LHCN-M2 (cell line): Measurements from ENCODE around the gene PPM1H. TPM values are rescaled to one million over a fixed set of nuclear protein-coding genes. Genes with fewer than 3 reads are reported as not detected.
"Not testable (repeated sequence)": the region's sequence is repeated elsewhere in the genome, so short reads cannot be mapped to it uniquely, and the experiment has no call there.

Source experiments
- DNase-seq: peaks from one replicate; pipeline ENCODE4 v3.0.0-alpha.2; 2012; ENCODE audit warnings: low read depth
- total RNA-seq: library from RNA; depleted of rRNA; stranded (reverse); fragments of >200 nt; gene quantifications from 2 replicates; pipeline ENCODE4 v1.2.3, GENCODE V29; 2014

Gene PPM1H
- total RNA-seq, 1 experiment from 2014 or later, result 1.6 TPM

GRCh38 chr12:62910549-62911169 is 24.3 kb downstream of the PPM1H start:
- DNase-seq, result no peak

- DNase-seq, result no peak
These were observed 25.6 kb downstream of the PPM1H start for GRCh38 chr12:62909340-62909739.

- no peak for DNase-seq
These were observed 26.3 kb downstream of the PPM1H start for GRCh38 chr12:62908674-62909073.

- no peak for DNase-seq
These were observed 27.4 kb downstream of the PPM1H start for GRCh38 chr12:62907561-62907960.

DNA sequence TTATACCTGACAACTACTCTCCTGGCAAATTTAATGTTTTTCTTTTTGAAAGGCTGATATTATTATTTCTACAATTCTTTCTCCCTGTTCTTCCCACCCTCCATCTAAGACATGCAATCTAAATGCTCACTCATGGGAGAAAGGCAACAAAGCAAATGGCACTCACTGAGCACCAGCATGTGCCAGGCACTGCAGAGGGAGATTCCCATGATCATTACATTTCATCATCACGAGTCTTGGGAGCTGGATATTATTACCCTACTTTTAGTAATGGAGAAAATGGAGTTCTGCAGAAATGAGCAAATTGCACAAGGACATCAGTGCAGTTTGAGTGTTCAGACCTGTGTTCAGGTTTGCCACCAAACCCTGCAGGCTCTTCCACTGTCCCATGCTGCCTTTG is 27.9 kb downstream of the PPM1H start:
- no peak for DNase-seq

DNA sequence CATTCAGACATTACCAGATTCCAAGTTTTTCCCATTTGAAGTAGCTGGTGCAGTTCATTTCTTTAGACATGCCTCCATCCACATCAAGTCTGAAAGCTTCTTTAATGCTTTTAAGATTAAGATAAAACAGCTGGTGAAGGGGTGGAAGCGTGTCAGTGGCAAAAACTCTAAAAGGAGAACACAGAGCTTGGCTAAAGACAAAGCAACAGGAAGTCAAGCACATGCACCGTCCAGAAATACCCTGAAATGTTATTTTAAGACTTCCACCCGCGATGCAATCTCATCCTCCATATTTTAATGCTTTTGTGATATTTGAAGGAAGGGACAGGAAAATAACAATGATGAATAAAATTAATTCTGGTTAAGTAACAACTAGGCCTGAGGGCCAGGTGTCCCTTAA is 31.8 kb downstream of the PPM1H start:
- DNase-seq, result peak; percentile 24

GRCh38 chr12:62900686-62901272 is 34.2 kb downstream of the PPM1H start:
- peak; percentile 63 for DNase-seq

- DNase-seq, result no peak
These were observed 35.2 kb downstream of the PPM1H start for GRCh38 chr12:62899568-62900390.

GRCh38 chr12:62898526-62898925 is 36.4 kb downstream of the PPM1H start:
- no peak for DNase-seq

DNA sequence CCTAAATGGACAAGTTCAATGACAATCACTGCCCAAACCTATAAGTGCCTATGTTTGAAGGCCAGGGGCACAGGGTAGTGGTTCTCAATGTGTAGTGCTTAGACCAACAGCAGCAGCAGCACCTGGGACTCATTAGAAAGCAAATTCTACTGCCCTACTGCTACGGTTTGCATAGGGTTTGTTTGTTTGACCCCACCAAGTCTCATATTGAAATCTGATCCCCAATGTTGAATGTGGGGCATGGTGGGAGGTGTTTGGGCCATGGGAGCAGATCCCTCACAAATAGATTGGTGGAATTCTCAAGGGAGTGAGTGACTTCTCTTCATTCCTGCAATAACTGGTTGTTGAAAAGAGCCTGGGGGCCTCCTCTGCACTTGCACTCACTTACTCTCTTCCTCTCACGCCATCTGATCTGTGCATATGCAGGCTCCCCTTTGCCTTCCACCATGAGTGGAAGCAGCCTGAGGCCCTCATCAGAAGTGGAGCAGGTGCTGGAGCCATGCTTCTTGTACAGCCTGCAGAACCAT is 39.5 kb downstream of the PPM1H start:
- DNase-seq, result no peak

DNA sequence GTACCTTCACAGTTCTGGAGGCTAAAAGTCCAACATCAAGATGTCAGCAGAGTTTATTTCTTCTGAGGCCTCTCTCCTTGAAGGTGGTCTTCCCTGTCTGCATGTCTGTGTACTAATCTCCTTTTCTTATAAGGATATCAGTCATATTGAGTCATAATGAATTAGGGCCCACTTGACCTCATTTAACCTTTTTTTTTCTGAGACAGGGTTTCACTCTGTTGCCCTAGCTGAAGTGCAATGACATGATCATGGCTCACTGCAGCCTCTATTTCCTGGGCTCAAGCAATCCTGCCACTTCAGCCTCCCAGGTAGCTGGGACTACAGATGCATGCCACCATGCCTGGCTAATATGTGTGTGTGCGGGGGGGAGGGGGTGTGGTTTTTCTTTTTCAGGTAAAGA is 41.7 kb downstream of the PPM1H start:
- no peak for DNase-seq

DNA sequence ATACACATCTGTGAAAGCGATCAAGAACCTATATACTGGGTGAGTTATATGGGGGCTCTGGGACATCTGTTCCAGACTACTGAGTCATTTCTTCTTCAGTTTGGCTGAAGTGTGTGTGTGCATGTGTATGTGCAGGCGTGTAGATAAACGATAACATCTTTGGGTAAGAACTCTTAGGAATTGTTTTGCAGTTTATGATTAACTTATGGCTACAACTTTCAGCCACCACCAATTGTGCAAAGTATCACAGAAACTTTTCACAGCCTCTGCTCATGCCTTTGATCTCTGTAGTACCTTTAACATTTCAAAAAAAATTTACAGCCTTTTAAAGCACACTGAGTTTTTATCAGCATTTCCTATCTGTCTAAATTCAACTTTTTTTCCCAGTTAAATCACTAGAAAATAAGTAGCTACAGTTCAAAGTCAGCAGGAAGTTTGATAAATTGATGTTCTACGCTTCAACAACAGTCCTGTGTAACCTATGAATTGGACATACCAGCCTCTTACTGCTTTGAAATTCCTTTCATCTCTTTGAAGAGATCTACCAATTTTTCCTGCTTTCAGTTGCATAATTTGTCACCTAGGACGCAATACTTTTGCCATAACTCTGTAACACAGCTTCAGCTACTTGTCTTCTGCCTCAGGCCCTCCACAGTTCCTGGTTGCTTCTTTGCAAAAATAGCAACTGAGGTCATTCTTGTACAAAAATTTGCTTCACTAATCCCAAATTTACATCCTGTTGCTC is 43.0 kb downstream of the PPM1H start:
- DNase-seq, result no peak

GRCh38 chr12:62888454-62889110 is 46.4 kb downstream of the PPM1H start:
- DNase-seq, result no peak

DNA sequence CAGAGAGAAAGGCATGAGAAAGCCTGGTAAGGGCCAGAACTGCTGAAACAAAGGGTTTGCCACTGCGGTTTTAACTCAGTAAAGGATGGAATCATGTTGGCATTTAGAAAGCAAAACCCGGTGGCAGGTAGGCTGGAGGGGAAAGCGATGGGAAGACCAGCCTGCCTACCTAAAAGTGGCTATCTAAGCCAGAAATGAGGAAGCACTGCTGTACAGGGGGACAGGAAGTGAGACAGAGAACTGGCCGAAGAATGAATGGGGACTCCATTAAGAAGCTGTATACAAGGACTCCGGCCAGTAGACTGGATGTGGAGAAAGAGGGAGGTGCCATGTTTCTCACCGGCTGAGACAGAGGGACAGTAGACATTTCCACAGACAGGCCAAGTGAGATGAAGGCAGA is 48.2 kb downstream of the PPM1H start:
- no peak for DNase-seq

DNA sequence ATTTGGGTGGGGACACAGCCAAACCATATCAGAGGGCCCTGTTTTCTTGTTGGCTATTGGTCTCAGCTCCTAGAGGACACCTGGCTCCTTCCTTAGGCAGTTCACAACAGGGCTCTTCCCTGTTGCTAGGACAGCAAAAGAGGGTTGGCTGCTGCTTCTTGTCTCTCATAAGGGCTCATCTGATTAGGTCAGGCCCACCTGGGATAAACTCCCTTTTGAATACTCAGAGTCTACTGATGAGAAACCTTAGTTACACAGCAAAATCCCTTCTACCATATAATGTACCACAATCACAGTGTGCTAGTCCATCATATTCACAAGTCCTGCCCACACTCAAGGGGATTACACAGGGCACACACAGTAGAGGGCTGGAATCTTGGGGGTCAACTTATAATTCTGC is 49.7 kb downstream of the PPM1H start:
- DNase-seq, result no peak

DNA sequence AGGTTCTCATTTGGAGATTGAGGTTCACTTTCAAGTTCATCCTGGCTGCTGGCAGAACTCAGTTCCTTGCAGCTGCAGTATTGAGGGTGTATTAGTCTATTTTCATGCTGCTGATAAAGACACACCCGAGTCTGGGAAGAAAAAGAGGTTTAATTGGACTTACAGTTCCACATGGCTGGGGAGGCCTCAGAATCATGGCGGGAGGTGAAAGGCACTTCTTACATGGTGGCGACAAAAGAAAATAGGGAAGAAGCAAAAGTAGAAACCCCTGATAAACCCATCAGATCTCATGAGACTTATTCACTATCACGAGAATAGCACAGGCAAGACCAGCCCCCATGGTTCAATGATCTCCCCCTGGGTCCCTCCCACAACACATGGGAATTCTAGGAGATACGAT is 50.1 kb downstream of the PPM1H start:
- not testable (repeated sequence) for DNase-seq

GRCh38 chr12:62882696-62883095 is 52.3 kb downstream of the PPM1H start:
- no peak for DNase-seq

GRCh38 chr12:62882140-62882539 is 52.8 kb downstream of the PPM1H start:
- no peak for DNase-seq

- DNase-seq, result no peak
These were observed 55.3 kb downstream of the PPM1H start for GRCh38 chr12:62879691-62880090.

- not testable (repeated sequence) for DNase-seq
These were observed 55.7 kb downstream of the PPM1H start for GRCh38 chr12:62879228-62879627.

- no peak for DNase-seq
These were observed 56.7 kb downstream of the PPM1H start for GRCh38 chr12:62878211-62878610.
